Fibroblast of skin of right biceps (primary cell): Measurements from ENCODE around the gene CIAO2B.
"Not testable (repeated sequence)": the region's sequence is repeated elsewhere in the genome, so short reads cannot be mapped to it uniquely, and the experiment has no call there.

ENCODE experiments used
- DNase-seq: peaks from one replicate; pipeline ENCODE4 v3.0.0-alpha.2; 2013

Gene CIAO2B

GRCh38 chr16:66934138-66934838 lies at the start of gene CIAO2B:
Gene CIAO2B (minus strand): TSS chr16:66934402. CDS start chr16:66934364, 38 bp downstream.
- DNase-seq: peak; percentile 84

- DNase-seq: no peak
Measured at GRCh38 chr16:66983033-66983432, 48.8 kb upstream of the CIAO2B start.

- no peak for DNase-seq
Measured at GRCh38 chr16:66979011-66979717, 45.0 kb upstream of the CIAO2B start.

GRCh38 chr16:66977341-66978113 lies 43.3 kb upstream of the CIAO2B start:
- peak; percentile 76 for DNase-seq

- DNase-seq: no peak
Measured at GRCh38 chr16:66976746-66977145, 42.5 kb upstream of the CIAO2B start.

- DNase-seq: no peak
Measured at GRCh38 chr16:66975302-66975893, 41.2 kb upstream of the CIAO2B start.

- not testable (repeated sequence) for DNase-seq
Measured at GRCh38 chr16:66974932-66975246, 40.7 kb upstream of the CIAO2B start.

- DNase-seq: not testable (repeated sequence)
Measured at GRCh38 chr16:66974156-66974931, 40.1 kb upstream of the CIAO2B start.

- DNase-seq: no peak
Measured at GRCh38 chr16:66973716-66974115, 39.5 kb upstream of the CIAO2B start.

GRCh38 chr16:66972983-66973382 lies 38.8 kb upstream of the CIAO2B start:
- DNase-seq: no peak

- DNase-seq: peak; percentile 52
Measured at GRCh38 chr16:66970775-66971720, 36.8 kb upstream of the CIAO2B start.

- no peak for DNase-seq
Measured at GRCh38 chr16:66968847-66969246, 34.6 kb upstream of the CIAO2B start.

- no peak for DNase-seq
Measured at GRCh38 chr16:66964049-66964448, 29.8 kb upstream of the CIAO2B start.

GRCh38 chr16:66961914-66962313 lies 27.7 kb upstream of the CIAO2B start:
- no peak for DNase-seq

- DNase-seq: peak; percentile 57
Measured at GRCh38 chr16:66961065-66961744, 27.0 kb upstream of the CIAO2B start, which contains the start of gene CES3. Gene CES3 (plus strand): TSS chr16:66961266. CDS start chr16:66961308, 42 bp downstream.

- DNase-seq: no peak
Measured at GRCh38 chr16:66960270-66960669, 26.1 kb upstream of the CIAO2B start.

- DNase-seq: no peak
Measured at GRCh38 chr16:66959704-66960161, 25.5 kb upstream of the CIAO2B start.

- DNase-seq: no peak
Measured at GRCh38 chr16:66958857-66959703, 24.9 kb upstream of the CIAO2B start.

GRCh38 chr16:66956154-66956457 lies 21.9 kb upstream of the CIAO2B start:
- not testable (repeated sequence) for DNase-seq
